Activated CD4-positive, alpha-beta T cell treated with anti-CD3 and anti-CD28 coated beads for 36 hours (primary cell): ENCODE data around the gene THOP1. TPM values are rescaled to one million over a fixed set of nuclear protein-coding genes. Genes with fewer than 3 reads are reported as not detected.
"Not testable (repeated sequence)": the region's sequence is repeated elsewhere in the genome, so short reads cannot be mapped to it uniquely, and the experiment has no call there.

Experiments used
- ATAC-seq: fragments of 200-7000 bp; cut with Tn5 transposase; one replicate; pipeline ENCODE4 v1.10.0; 2021; ENCODE audit warnings: mild to moderate bottlenecking, moderate library complexity
- CTCF ChIA-PET: fragments of 350-600 bp; sonication (Branson Sonifier 250); formaldehyde crosslinking; loops from one replicate; lab custom pipeline; 2021; ENCODE audit warnings: antibody characterized with exemption; lab: Charles Lee
- POLR2A ChIA-PET: fragments of 350-600 bp; sonication (Branson Sonifier 250); formaldehyde crosslinking; loops from one replicate; lab custom pipeline; 2021; ENCODE audit warnings: antibody characterized with exemption, inconsistent platforms; lab: Charles Lee
- DNase-seq: peaks from one replicate; pipeline ENCODE4 v3.0.0-alpha.2; 2020
- H3K27ac Mint-ChIP-seq: one replicate; pipeline ENCODE4 v1.8.0; 2021; ENCODE audit warnings: mixed read lengths
- H3K27me3 Mint-ChIP-seq: one replicate; pipeline ENCODE4 v1.8.0; 2021; ENCODE audit warnings: mixed read lengths
- H3K36me3 Mint-ChIP-seq: one replicate; pipeline ENCODE4 v1.8.0; 2021; ENCODE audit warnings: low read depth, mixed read lengths
- H3K4me1 Mint-ChIP-seq: one replicate; pipeline ENCODE4 v1.8.0; 2021; ENCODE audit warnings: mixed read lengths
- H3K4me3 Mint-ChIP-seq: one replicate; pipeline ENCODE4 v1.8.0; 2021; ENCODE audit warnings: mild to moderate bottlenecking, moderate library complexity, mixed read lengths
- H3K9me3 Mint-ChIP-seq: one replicate; pipeline ENCODE4 v1.8.0; 2021; ENCODE audit warnings: low read depth, mixed read lengths
- intact Hi-C, 2 experiments: fragments of 100-400 bp; cut with DNase I in 1 of 2; cut with micrococcal nuclease in 1 of 2; formaldehyde crosslinking; loops; one replicate each; pipeline versions ENCODE4 v1.14.2 to v1.15.1; 2022 to 2024; cut with DNase I, micrococcal nuclease
- total RNA-seq, 2 experiments: library from RNA; stranded (reverse); gene quantifications; one replicate each; pipeline ENCODE4 v1.2.3, GENCODE V29; 2021

The THOP1 gene
- total RNA-seq, 2 experiments from 2014 or later, result 135 to 144 TPM

GRCh38 chr19:2814426-2814825 lies 29.1 kb downstream of the THOP1 start:
- no peak for DNase-seq
- Mint-ChIP-seq H3K4me1 (peaks cover 4% of the 10 kb centered on the region), H3K36me3 (peaks cover 2% of the 10 kb centered on the region), H3K27me3 (no peaks in the 10 kb centered on the region), H3K4me3 (no peak overlapping the region), H3K27ac (no peak overlapping the region), H3K9me3 (no peaks in the 10 kb centered on the region)
- ATAC-seq, result no peak
- ChIA-PET CTCF (interaction anchor here (0.6 kb wide), 1 partner anchor 616 kb away, joined by 3 read pairs; no protein-coding TSS in a partner anchor), POLR2A (no interaction called here)
- intact Hi-C loops, result no loop called here

GRCh38 chr19:2815191-2815614 lies 29.9 kb downstream of the THOP1 start:
- no peak for ATAC-seq
- CTCF ChIA-PET, result interaction anchor here (0.6 kb wide), 1 partner anchor 616 kb away, joined by 3 read pairs; no protein-coding TSS in a partner anchor

GRCh38 chr19:2815923-2816322 lies 30.6 kb downstream of the THOP1 start:
- no peak overlapping the region for H3K27ac Mint-ChIP-seq
- H3K4me3 Mint-ChIP-seq, result no peak overlapping the region
- intact Hi-C loops, result loop anchor here in 1 of 2 experiments (5.0 kb wide), 1 partner anchor 34 kb away; the partner anchor contains the start of gene SGTA
- H3K4me1 Mint-ChIP-seq, result peaks cover 8% of the 10 kb centered on the region
- ATAC-seq (no peak), DNase-seq (no peak)
- ChIA-PET POLR2A (no interaction called here), CTCF (no interaction called here)
- H3K9me3 Mint-ChIP-seq, result no peaks in the 10 kb centered on the region
- H3K27me3 Mint-ChIP-seq, result no peaks in the 10 kb centered on the region
- H3K36me3 Mint-ChIP-seq, result peaks cover 2% of the 10 kb centered on the region

More at GRCh38 chr19:2815191-2815614, 29.9 kb downstream of the THOP1 start:
- Mint-ChIP-seq H3K4me1 (peaks cover 6% of the 10 kb centered on the region), H3K36me3 (peaks cover 2% of the 10 kb centered on the region), H3K27me3 (no peaks in the 10 kb centered on the region), H3K4me3 (no peak overlapping the region), H3K27ac (no peak overlapping the region), H3K9me3 (no peaks in the 10 kb centered on the region)
- intact Hi-C loops, result loop anchor here in 1 of 2 experiments (5.0 kb wide), 1 partner anchor 33 kb away; the partner anchor contains the start of gene SGTA
- POLR2A ChIA-PET, result no interaction called here
- DNase-seq, result no peak

DNA sequence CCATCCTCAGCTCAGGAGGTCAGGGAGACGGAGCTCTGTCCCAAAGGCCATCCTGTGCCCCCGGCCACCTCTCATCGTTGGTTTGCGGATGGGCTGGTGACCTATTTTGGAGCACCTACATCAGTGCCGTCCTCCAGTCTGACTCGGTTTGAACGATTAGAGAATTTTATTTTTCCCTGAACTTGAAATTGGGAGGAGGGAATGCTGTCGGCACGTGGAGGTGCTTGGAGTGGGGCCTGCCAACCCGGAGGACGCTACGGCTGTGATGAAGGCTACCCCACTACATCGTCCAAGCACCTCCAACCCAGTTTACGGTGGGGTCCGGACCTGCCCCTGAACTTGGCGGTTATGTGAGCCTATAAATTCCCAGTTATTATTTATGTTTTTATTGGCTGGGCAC lies 31.3 kb downstream of the THOP1 start:
- Mint-ChIP-seq H3K9me3 (no peaks in the 10 kb centered on the region), H3K4me3 (no peak overlapping the region), H3K36me3 (no peaks in the 10 kb centered on the region), H3K27ac (no peak overlapping the region), H3K4me1 (peaks cover 12% of the 10 kb centered on the region), H3K27me3 (no peaks in the 10 kb centered on the region)
- POLR2A ChIA-PET, result no interaction called here
- intact Hi-C loops, result loop anchor here in 1 of 2 experiments (5.0 kb wide), 1 partner anchor 34 kb away; the partner anchor contains the start of gene SGTA
- ATAC-seq (no peak), DNase-seq (no peak)
- CTCF ChIA-PET, result no interaction called here

GRCh38 chr19:2817237-2817829 lies 32.0 kb downstream of the THOP1 start:
- Mint-ChIP-seq H3K4me1 (peaks cover 12% of the 10 kb centered on the region), H3K27ac (peak overlapping the region; percentile 3)
- intact Hi-C loops, result loop anchor here in 1 of 2 experiments (5.0 kb wide), 1 partner anchor 35 kb away; the partner anchor contains the start of gene SGTA
- POLR2A ChIA-PET, H3K9me3 Mint-ChIP-seq, H3K27me3 Mint-ChIP-seq, CTCF ChIA-PET, H3K4me3 Mint-ChIP-seq, H3K36me3 Mint-ChIP-seq, ATAC-seq: not testable (repeated sequence)
- peak; percentile 36 for DNase-seq

- Mint-ChIP-seq H3K36me3 (peaks cover 4% of the 10 kb centered on the region), H3K27me3 (no peaks in the 10 kb centered on the region), H3K9me3 (no peaks in the 10 kb centered on the region), H3K4me1 (peaks cover 12% of the 10 kb centered on the region), H3K27ac (peak within 1 kb of the TSS; percentile 31), H3K4me3 (peak within 1 kb of the TSS; percentile 78)
- DNase-seq, result peak; percentile 99
- peak; percentile 99 for ATAC-seq
- intact Hi-C loops, result loop anchor here (1.0 to 5.0 kb wide), 9 partner anchors 22 to 392 kb away; partner anchors contain the start of genes GNG7 (in 1 of the 2), NCLN (in 1 of the 2), SGTA (in 1 of the 2) and SLC39A3 (in 1 of the 2)
- CTCF ChIA-PET, result interaction anchor here (1.0 to 1.6 kb wide), 7 partner anchors 9 to 201 kb away, joined by 3 to 9 read pairs (median 3); partner anchors contain the start of genes THOP1 and ZNF555
- POLR2A ChIA-PET, result no interaction called here
Observed at GRCh38 chr19:2819540-2820111, 34.3 kb downstream of the THOP1 start, which contains the start of gene ZNF554. Gene ZNF554 (plus strand): TSS chr19:2819868. CDS start chr19:2820072, 204 bp downstream.

GRCh38 chr19:2820112-2820702 lies 34.9 kb downstream of the THOP1 start:
- H3K9me3 Mint-ChIP-seq, result no peaks in the 10 kb centered on the region
- no peaks in the 10 kb centered on the region for H3K27me3 Mint-ChIP-seq
- CTCF ChIA-PET, result interaction anchor here (0.6 to 1.6 kb wide), 4 partner anchors 21 to 339 kb away, joined by 3 to 9 read pairs (median 4); partner anchors contain the start of genes THOP1 and ZNF555

GRCh38 chr19:2822846-2823245 lies 37.5 kb downstream of the THOP1 start:
- peaks cover 2% of the 10 kb centered on the region for H3K9me3 Mint-ChIP-seq
- H3K36me3 Mint-ChIP-seq, result peaks cover 21% of the 10 kb centered on the region
- ATAC-seq (no peak), DNase-seq (no peak)
- H3K27me3 Mint-ChIP-seq, result no peaks in the 10 kb centered on the region
- no peak overlapping the region for H3K27ac Mint-ChIP-seq
- intact Hi-C loops, result loop anchor here in 1 of 2 experiments (5.0 kb wide), 1 partner anchor 49 kb away; no protein-coding TSS in a partner anchor
- POLR2A ChIA-PET, result interaction anchor here (0.6 kb wide), 1 partner anchor 350 kb away, joined by 3 read pairs; no protein-coding TSS in a partner anchor
- no peak overlapping the region for H3K4me3 Mint-ChIP-seq
- CTCF ChIA-PET, result no interaction called here
- peaks cover 8% of the 10 kb centered on the region for H3K4me1 Mint-ChIP-seq

More at GRCh38 chr19:2820112-2820702, 34.9 kb downstream of the THOP1 start:
- DNase-seq (peak; percentile 31), ATAC-seq (no peak)
- Mint-ChIP-seq H3K36me3 (peaks cover 6% of the 10 kb centered on the region), H3K4me1 (peaks cover 12% of the 10 kb centered on the region), H3K27ac (peak overlapping the region; percentile 31), H3K4me3 (peak overlapping the region; percentile 78)
- POLR2A ChIA-PET, result no interaction called here
- intact Hi-C loops, result loop anchor here in 1 of 2 experiments (5.0 kb wide), 1 partner anchor 52 kb away; no protein-coding TSS in a partner anchor

- CTCF ChIA-PET, result no interaction called here
- POLR2A ChIA-PET, result interaction anchor here (1.1 kb wide), 1 partner anchor 165 kb away, joined by 3 read pairs; no protein-coding TSS in a partner anchor
Observed at GRCh38 chr19:2823646-2824045, 38.3 kb downstream of the THOP1 start.

DNA sequence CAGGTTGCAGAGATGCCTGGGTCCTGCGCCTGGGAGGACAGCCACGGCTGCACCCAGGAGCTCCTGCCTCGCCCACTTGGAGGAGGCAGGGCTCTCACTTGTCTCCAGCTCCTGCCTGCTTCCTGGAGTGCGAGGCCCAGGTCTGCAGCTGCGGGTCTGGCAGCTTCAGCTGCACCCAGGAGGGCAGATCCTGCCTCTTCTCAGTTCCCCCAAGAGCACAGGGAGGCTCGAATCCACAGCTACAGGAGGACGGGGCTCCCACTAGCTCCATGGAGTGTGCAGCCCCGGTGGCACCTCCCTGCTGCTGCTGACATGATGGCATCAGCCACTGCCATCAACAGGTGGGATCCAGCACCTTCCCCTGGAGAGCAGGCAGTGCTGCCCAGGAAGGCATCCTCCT lies 38.8 kb downstream of the THOP1 start:
- intact Hi-C loops, result loop anchor here in 1 of 2 experiments (5.0 kb wide), 1 partner anchor 48 kb away; no protein-coding TSS in a partner anchor
- ATAC-seq (no peak), DNase-seq (no peak)
- H3K36me3 Mint-ChIP-seq, result peaks cover 31% of the 10 kb centered on the region
- POLR2A ChIA-PET, result interaction anchor here (1.1 kb wide), 1 partner anchor 166 kb away, joined by 3 read pairs; no protein-coding TSS in a partner anchor
- H3K4me3 Mint-ChIP-seq, result no peak overlapping the region
- CTCF ChIA-PET, result interaction anchor here (0.6 kb wide), 1 partner anchor 42 kb away, joined by 4 read pairs; no protein-coding TSS in a partner anchor
- H3K27ac Mint-ChIP-seq, result no peak overlapping the region
- H3K4me1 Mint-ChIP-seq, result peaks cover 8% of the 10 kb centered on the region
- H3K27me3 Mint-ChIP-seq, result no peaks in the 10 kb centered on the region
- H3K9me3 Mint-ChIP-seq, result peaks cover 7% of the 10 kb centered on the region

More at GRCh38 chr19:2823646-2824045, 38.3 kb downstream of the THOP1 start:
- no peak overlapping the region for H3K27ac Mint-ChIP-seq
- intact Hi-C loops, result loop anchor here in 1 of 2 experiments (5.0 kb wide), 1 partner anchor 49 kb away; no protein-coding TSS in a partner anchor
- H3K4me3 Mint-ChIP-seq, result no peak overlapping the region
- DNase-seq, result no peak
- H3K36me3 Mint-ChIP-seq, result peaks cover 28% of the 10 kb centered on the region
- peaks cover 8% of the 10 kb centered on the region for H3K4me1 Mint-ChIP-seq
- H3K27me3 Mint-ChIP-seq, result no peaks in the 10 kb centered on the region
- peaks cover 7% of the 10 kb centered on the region for H3K9me3 Mint-ChIP-seq
- ATAC-seq, result no peak

DNA sequence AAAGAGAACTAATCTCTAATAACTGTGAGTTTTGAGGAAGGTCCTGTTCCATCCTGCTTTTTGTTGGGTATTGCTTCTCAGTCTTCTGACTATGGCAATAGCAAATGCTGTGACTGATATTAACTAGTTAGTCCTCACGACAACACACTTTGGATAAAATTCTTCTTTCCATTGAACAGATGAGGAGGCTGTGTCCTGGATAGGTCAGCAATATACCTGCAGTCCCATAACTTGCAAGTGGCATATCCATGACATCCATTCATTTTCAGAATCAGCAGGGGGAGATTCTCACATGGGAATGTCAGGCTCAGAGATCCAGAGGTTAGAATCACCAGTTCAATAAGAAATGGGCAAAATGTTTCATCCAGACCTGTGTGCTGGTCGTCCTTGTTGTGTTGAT lies 41.7 kb downstream of the THOP1 start:
- Mint-ChIP-seq H3K4me1 (no peaks in the 10 kb centered on the region), H3K36me3 (peaks cover 46% of the 10 kb centered on the region), H3K27me3 (no peaks in the 10 kb centered on the region), H3K27ac (no peak overlapping the region), H3K9me3 (peaks cover 7% of the 10 kb centered on the region), H3K4me3 (no peak overlapping the region)
- ChIA-PET POLR2A (no interaction called here), CTCF (no interaction called here)
- DNase-seq (no peak), ATAC-seq (no peak)
- intact Hi-C loops, result no loop called here
